Suprapubic skin (tissue), 4 donors: ENCODE data around the gene SCN4B.

ENCODE experiments used
- EP300 ChIP-seq: sonication (generic); formaldehyde crosslinking; IDR thresholded peaks from one replicate; pipeline ENCODE4 v1.6.1; 2017; ENCODE audit warnings: antibody characterized with exemption
- POLR2A ChIP-seq, 2 donors: fragments of 450-650 bp; IDR thresholded peaks; one replicate each; pipeline ENCODE4 v1.6.1; 2017; ENCODE audit warnings: antibody characterized with exemption in 2 of 2, mild to moderate bottlenecking in 2 of 2, moderate library complexity in 2 of 2
- POLR2AphosphoS5 ChIP-seq, 3 donors: sonication (generic); formaldehyde crosslinking; IDR thresholded peaks; one replicate each; pipeline ENCODE4 v1.6.1; 2017; ENCODE audit warnings: antibody characterized with exemption in 3 of 3
- TF ChIP-seq, protein P1 (sequence below), 2 donors: fragments of 200-600 bp in 1 of 2; fragments of 450-650 bp in 1 of 2; sonication (generic) in 1 of 2; IDR thresholded peaks; one replicate each; pipeline ENCODE4 v1.5.1; 2016 to 2019; ENCODE audit warnings: antibody characterized with exemption in 2 of 2, mild to moderate bottlenecking in 1 of 2, moderate library complexity in 1 of 2

DNA sequence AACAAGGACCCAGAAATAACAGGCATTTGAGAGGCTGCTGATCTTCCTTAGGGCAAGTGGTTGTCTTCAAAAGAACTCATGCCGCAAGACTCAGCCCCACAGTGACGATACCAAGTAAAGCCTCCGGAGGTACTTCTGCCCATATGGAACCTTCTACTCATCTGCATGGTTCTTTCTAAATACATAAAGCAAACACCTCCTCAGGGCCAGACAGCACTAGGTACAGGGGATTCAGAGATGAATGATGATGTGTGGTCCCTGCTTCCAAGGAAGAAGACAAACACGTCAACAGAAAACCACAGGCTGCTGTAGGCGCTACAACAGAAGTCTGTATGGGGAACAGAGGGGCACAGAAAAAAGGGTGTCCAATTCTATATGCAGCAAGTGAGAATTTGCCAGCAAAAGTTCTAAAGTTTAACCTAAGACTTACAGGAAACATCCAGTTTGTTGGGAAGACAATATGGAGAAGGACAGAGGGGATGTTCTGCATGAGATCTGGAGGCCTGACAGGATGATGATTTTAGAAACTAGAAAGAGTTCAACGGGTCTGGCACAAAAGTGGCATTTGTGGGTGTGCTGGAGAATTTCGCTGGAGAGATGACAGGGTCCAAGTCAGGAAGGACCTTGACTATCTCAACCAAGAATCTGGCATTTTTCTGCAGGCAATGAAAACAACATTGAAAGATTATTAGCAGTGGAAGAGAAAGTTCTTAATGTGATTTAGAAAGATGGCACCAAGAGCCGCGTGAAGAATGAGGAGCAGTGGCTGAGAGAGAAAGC is 48.5 kb upstream of the SCN4B start:
- TF ChIP-seq POLR2AphosphoS5 (IDR thresholded peaks at IDR 0.05), result no peak
- no peak for TF ChIP-seq POLR2A (IDR thresholded peaks at IDR 0.05)
- TF ChIP-seq, protein P1, sequence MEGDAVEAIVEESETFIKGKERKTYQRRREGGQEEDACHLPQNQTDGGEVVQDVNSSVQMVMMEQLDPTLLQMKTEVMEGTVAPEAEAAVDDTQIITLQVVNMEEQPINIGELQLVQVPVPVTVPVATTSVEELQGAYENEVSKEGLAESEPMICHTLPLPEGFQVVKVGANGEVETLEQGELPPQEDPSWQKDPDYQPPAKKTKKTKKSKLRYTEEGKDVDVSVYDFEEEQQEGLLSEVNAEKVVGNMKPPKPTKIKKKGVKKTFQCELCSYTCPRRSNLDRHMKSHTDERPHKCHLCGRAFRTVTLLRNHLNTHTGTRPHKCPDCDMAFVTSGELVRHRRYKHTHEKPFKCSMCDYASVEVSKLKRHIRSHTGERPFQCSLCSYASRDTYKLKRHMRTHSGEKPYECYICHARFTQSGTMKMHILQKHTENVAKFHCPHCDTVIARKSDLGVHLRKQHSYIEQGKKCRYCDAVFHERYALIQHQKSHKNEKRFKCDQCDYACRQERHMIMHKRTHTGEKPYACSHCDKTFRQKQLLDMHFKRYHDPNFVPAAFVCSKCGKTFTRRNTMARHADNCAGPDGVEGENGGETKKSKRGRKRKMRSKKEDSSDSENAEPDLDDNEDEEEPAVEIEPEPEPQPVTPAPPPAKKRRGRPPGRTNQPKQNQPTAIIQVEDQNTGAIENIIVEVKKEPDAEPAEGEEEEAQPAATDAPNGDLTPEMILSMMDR (IDR thresholded peaks at IDR 0.05), result no peak
- no peak for TF ChIP-seq EP300
